H9 (cell line): ENCODE results near the gene LRRC8E. TPM values are rescaled to one million over a fixed set of nuclear protein-coding genes. Genes with fewer than 3 reads are reported as not detected.
A peak's percentile ranks its signal among the peaks of the same experiment; 100 is the strongest.
"Not testable (repeated sequence)": the region's sequence is repeated elsewhere in the genome, so short reads cannot be mapped to it uniquely, and the experiment has no call there.

Experiments
- DNase-seq: peaks from one replicate; pipeline ENCODE4 v3.0.0-alpha.2; 2017
- H2AFZ ChIP-seq: one replicate; pipeline ENCODE4 v1.6.1; 2013; ENCODE audit warnings: mild to moderate bottlenecking, low read length, control low read depth, moderate library complexity
- H2AK5ac ChIP-seq: 2 replicates; pipeline ENCODE4 v1.6.1; 2013; ENCODE audit warnings: low read length, control low read depth, mixed read lengths; ENCODE audit not compliant: insufficient read length
- H2BK120ac ChIP-seq: one replicate; pipeline ENCODE4 v1.6.1; 2013; ENCODE audit warnings: low read depth, mild to moderate bottlenecking, low read length, control low read depth, inconsistent platforms; ENCODE audit not compliant: poor library complexity, severe bottlenecking
- H2BK12ac ChIP-seq: 2 replicates; pipeline ENCODE4 v1.6.1; 2013; ENCODE audit warnings: low read length, control low read depth, mixed read lengths, low read depth; ENCODE audit not compliant: insufficient read length
- H2BK15ac ChIP-seq: 2 replicates; pipeline ENCODE4 v1.6.1; 2013; ENCODE audit warnings: low read depth, low read length, control low read depth
- H2BK20ac ChIP-seq: one replicate; pipeline ENCODE4 v1.6.1; 2013; ENCODE audit warnings: low read depth, mild to moderate bottlenecking, low read length, control low read depth, inconsistent platforms; ENCODE audit not compliant: poor library complexity, severe bottlenecking
- H2BK5ac ChIP-seq: 2 replicates; pipeline ENCODE4 v1.6.1; 2013; ENCODE audit warnings: low read length, control low read depth, mixed read lengths; ENCODE audit not compliant: insufficient read length
- H3K14ac ChIP-seq: 2 replicates; pipeline ENCODE4 v1.6.1; 2013; ENCODE audit warnings: low read length, control low read depth; ENCODE audit not compliant: insufficient read depth
- H3K18ac ChIP-seq: 2 replicates; pipeline ENCODE4 v1.6.1; 2013; ENCODE audit warnings: low read depth, mild to moderate bottlenecking, mixed read lengths, low read length, control low read depth; ENCODE audit not compliant: insufficient read length
- H3K23ac ChIP-seq: 2 replicates; pipeline ENCODE4 v1.6.1; 2013; ENCODE audit warnings: low read length, control low read depth, mixed read lengths, low read depth; ENCODE audit not compliant: insufficient read length
- H3K23me2 ChIP-seq: 2 replicates; pipeline ENCODE4 v1.6.1; 2013; ENCODE audit warnings: low read depth, mild to moderate bottlenecking, mixed read lengths, low read length, control low read depth; ENCODE audit not compliant: insufficient read length, poor library complexity, severe bottlenecking
- H3K27ac ChIP-seq: 2 replicates; pipeline ENCODE4 v1.5.1; 2013; ENCODE audit warnings: low read length, control low read depth, mixed read lengths, low read depth; ENCODE audit not compliant: insufficient read length
- H3K27me3 ChIP-seq: 2 replicates; pipeline ENCODE4 v1.6.1; 2013; ENCODE audit warnings: low read length, control low read depth, inconsistent platforms; ENCODE audit not compliant: insufficient read depth
- H3K4ac ChIP-seq: 2 replicates; pipeline ENCODE4 v1.6.1; 2013; ENCODE audit warnings: low read depth, mild to moderate bottlenecking, control low read depth, inconsistent platforms, low read length, moderate library complexity
- H3K4me1 ChIP-seq: 2 replicates; pipeline ENCODE4 v1.6.1; 2013; ENCODE audit warnings: low read length, control low read depth, inconsistent platforms; ENCODE audit not compliant: insufficient read depth
- H3K4me2 ChIP-seq: 2 replicates; pipeline ENCODE4 v1.6.1; 2013; ENCODE audit warnings: low read length, control low read depth, mixed read lengths; ENCODE audit not compliant: insufficient read length, insufficient read depth
- H3K56ac ChIP-seq: 2 replicates; pipeline ENCODE4 v1.6.1; 2013; ENCODE audit warnings: low read depth, mild to moderate bottlenecking, mixed read lengths, low read length, control low read depth; ENCODE audit not compliant: insufficient read length
- H3K79me1 ChIP-seq: 2 replicates; pipeline ENCODE4 v1.6.1; 2013; ENCODE audit warnings: low read depth, mild to moderate bottlenecking, moderate library complexity, low read length, control low read depth, inconsistent platforms; ENCODE audit not compliant: insufficient read depth, poor library complexity, severe bottlenecking
- H3K79me2 ChIP-seq: 2 replicates; pipeline ENCODE4 v1.6.1; 2013; ENCODE audit warnings: low read length, control low read depth, inconsistent platforms; ENCODE audit not compliant: insufficient read depth
- H3K9ac ChIP-seq: 2 replicates; pipeline ENCODE4 v1.6.1; 2013; ENCODE audit warnings: low read length, control low read depth, mixed read lengths; ENCODE audit not compliant: insufficient read length; ENCODE audit errors: extremely low read depth
- H3K9me3 ChIP-seq: one replicate; pipeline ENCODE4 v1.6.1; 2013; ENCODE audit warnings: low read depth, low read length, inconsistent platforms; ENCODE audit not compliant: control insufficient read depth
- H3T11ph ChIP-seq: one replicate; pipeline ENCODE4 v1.6.1; 2013; ENCODE audit warnings: mild to moderate bottlenecking, low read length, control low read depth, inconsistent platforms
- H4K20me1 ChIP-seq: one replicate; pipeline ENCODE4 v1.6.1; 2013; ENCODE audit not compliant: control insufficient read depth, insufficient read length, insufficient read depth
- H4K5ac ChIP-seq: 2 replicates; pipeline ENCODE4 v1.6.1; 2013; ENCODE audit warnings: low read depth, mild to moderate bottlenecking, mixed read lengths, low read length, control low read depth; ENCODE audit not compliant: insufficient read length
- H4K8ac ChIP-seq: replicated peaks from 2 replicates; pipeline ENCODE4 v1.6.1; 2013; ENCODE audit warnings: low read length, control low read depth, mixed read lengths, low read depth; ENCODE audit not compliant: insufficient read length
- H4K91ac ChIP-seq: 2 replicates; pipeline ENCODE4 v1.6.1; 2013; ENCODE audit warnings: low read depth, mild to moderate bottlenecking, moderate library complexity, mixed read lengths, low read length, control low read depth; ENCODE audit not compliant: insufficient read length
- H3K27ac Mint-ChIP-seq, 3 experiments: 2 replicates in 2 of 3; 3 replicates in 1 of 3; pipeline ENCODE4 v1.8.0; 2020 to 2021; ENCODE audit warnings: mixed read lengths in 3 of 3, mild to moderate bottlenecking in 1 of 3, moderate library complexity in 1 of 3
- H3K27me3 Mint-ChIP-seq: 2 replicates; pipeline ENCODE4 v1.8.0; 2021; ENCODE audit warnings: low read depth, mild to moderate bottlenecking, moderate library complexity, mixed read lengths
- H3K36me3 Mint-ChIP-seq, 3 experiments: 2 replicates in 2 of 3; 3 replicates in 1 of 3; pipeline ENCODE4 v1.8.0; 2020 to 2021; ENCODE audit warnings: low read depth in 3 of 3, mixed read lengths in 3 of 3; ENCODE audit not compliant: insufficient read depth in 1 of 3
- H3K4me1 Mint-ChIP-seq, 2 experiments: 2 replicates each; pipeline ENCODE4 v1.8.0; 2020; ENCODE audit warnings: mixed read lengths in 2 of 2
- H3K4me3 Mint-ChIP-seq, 2 experiments: 2 replicates in 1 of 2; 3 replicates in 1 of 2; pipeline ENCODE4 v1.8.0; 2020 to 2021; ENCODE audit warnings: mild to moderate bottlenecking in 2 of 2, mixed read lengths in 2 of 2, moderate library complexity in 1 of 2
- H3K9me3 Mint-ChIP-seq, 2 experiments: 2 replicates in 1 of 2; 3 replicates in 1 of 2; pipeline ENCODE4 v1.8.0; 2020; ENCODE audit warnings: mild to moderate bottlenecking in 2 of 2, mixed read lengths in 2 of 2, moderate library complexity in 1 of 2
- WGBS: extraction: QIAGEN DNeasy Blood & Tissue Kit; methylation state at CpG from one replicate; pipeline ENCODE4 v1.1.7; 2013; ENCODE audit warnings: missing lambda C conversion rate, low lambda C conversion rate, mixed read lengths; ENCODE audit not compliant: insufficient read length; ENCODE audit errors: extremely low coverage; 5-methylcytosine and 5-hydroxymethylcytosine counted together
- total RNA-seq: library from RNA; stranded (reverse); gene quantifications from 2 replicates; pipeline ENCODE4 v1.2.1, GENCODE V29; 2021
- TF ChIP-seq, protein P1 (sequence below): fragments of 200-600 bp; sonication (generic); conservative IDR thresholded peaks from 3 replicates; pipeline ENCODE4 v1.8.0; 2021; ENCODE audit warnings: antibody characterized with exemption, mild to moderate bottlenecking

Gene LRRC8E
- total RNA-seq, 1 experiment from 2014 or later, result 4.8 TPM

- peaks cover 55% of the 10 kb centered on the region for H3K27me3 Mint-ChIP-seq
- not testable (repeated sequence) for H2BK15ac ChIP-seq, DNase-seq, H3T11ph ChIP-seq, H3K9me3 ChIP-seq, H3K79me1 ChIP-seq, H3K14ac ChIP-seq, H2AFZ ChIP-seq, H2BK12ac ChIP-seq, H3K4me1 ChIP-seq, H4K20me1 ChIP-seq, H3K27ac Mint-ChIP-seq, H2BK5ac ChIP-seq, H3K27ac ChIP-seq, H4K91ac ChIP-seq, H3K23ac ChIP-seq, H3K9ac ChIP-seq, H3K18ac ChIP-seq, H3K56ac ChIP-seq, H2BK120ac ChIP-seq, H2BK20ac ChIP-seq, H3K79me2 ChIP-seq, H4K8ac ChIP-seq, H3K9me3 Mint-ChIP-seq, H3K4ac ChIP-seq, H2AK5ac ChIP-seq, H4K5ac ChIP-seq
- peaks cover 20 to 27% of the 10 kb centered on the region in 2 experiments for H3K4me1 Mint-ChIP-seq
- H3K36me3 Mint-ChIP-seq, result peaks cover 7 to 10% (median 9%) of the 10 kb centered on the region in 3 experiments; a peak in 5 of 7 replicates
- TF ChIP-seq, protein P1, sequence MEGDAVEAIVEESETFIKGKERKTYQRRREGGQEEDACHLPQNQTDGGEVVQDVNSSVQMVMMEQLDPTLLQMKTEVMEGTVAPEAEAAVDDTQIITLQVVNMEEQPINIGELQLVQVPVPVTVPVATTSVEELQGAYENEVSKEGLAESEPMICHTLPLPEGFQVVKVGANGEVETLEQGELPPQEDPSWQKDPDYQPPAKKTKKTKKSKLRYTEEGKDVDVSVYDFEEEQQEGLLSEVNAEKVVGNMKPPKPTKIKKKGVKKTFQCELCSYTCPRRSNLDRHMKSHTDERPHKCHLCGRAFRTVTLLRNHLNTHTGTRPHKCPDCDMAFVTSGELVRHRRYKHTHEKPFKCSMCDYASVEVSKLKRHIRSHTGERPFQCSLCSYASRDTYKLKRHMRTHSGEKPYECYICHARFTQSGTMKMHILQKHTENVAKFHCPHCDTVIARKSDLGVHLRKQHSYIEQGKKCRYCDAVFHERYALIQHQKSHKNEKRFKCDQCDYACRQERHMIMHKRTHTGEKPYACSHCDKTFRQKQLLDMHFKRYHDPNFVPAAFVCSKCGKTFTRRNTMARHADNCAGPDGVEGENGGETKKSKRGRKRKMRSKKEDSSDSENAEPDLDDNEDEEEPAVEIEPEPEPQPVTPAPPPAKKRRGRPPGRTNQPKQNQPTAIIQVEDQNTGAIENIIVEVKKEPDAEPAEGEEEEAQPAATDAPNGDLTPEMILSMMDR, result peak; percentile 12; the same call in 1 of the 3 replicates
- Histone ChIP-seq H3K4me2 (peak overlapping the region; percentile 74), H3K27me3 (peaks cover 16% of the 10 kb centered on the region; the same call in 1 of the 2 replicates), H3K23me2 (peaks cover 17% of the 10 kb centered on the region)
- H3K4me3 Mint-ChIP-seq, result peak overlapping the region; percentile 56 to 77
- no CpG with 5 or more reads among the region's 29 CpGs for WGBS
These were observed 29.8 kb downstream of the LRRC8E start for GRCh38 chr19:7918062-7918614.
